ENCODE measurements around the gene IQCE.

IQCE gene

DNA sequence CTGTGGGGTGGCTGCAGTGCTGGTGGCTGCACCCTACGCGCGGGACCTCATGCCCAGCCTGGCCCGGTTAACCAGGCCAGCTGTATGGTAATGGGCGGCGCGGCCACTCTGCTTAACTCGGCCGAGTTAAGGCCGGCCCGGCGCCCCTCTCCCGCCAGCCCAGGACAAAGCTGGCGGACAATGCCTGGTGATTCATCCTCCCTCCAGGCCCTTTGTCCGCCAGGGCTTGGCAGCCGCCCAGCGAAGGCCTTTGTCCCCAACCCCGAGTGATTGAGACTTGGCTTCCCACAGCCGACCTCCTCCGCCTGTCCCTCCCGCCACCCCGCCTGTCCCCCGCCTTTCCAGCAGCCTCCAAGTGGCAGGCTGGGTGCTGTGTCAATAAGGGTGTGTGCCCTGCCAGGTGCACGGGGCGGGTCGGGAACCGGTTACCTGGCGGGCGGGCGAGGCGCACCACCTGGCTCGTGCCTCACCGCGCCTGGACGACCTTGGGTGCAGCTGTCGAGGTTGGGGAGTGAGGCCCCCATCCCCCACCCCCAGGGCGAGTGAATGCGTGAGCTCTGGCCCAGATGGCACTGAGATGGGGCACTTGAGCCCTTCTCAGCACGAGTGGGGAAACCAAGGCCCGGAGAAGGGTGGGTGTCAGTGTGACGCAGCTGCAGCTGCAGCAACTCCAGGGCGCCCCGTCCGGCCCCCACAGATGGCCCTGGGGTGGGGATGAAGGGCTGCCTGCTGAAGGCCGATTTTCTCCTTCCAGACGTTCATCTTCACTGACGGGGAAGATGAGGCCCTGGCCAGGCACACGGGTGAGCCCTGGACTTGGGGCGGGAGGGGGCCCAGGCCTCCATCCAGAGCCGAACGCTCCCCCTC, 34.6 kb upstream of the IQCE start:
- no peak overlapping the region for H3K4me3 ChIP-seq (ENCODE audit: low read length)

DNA sequence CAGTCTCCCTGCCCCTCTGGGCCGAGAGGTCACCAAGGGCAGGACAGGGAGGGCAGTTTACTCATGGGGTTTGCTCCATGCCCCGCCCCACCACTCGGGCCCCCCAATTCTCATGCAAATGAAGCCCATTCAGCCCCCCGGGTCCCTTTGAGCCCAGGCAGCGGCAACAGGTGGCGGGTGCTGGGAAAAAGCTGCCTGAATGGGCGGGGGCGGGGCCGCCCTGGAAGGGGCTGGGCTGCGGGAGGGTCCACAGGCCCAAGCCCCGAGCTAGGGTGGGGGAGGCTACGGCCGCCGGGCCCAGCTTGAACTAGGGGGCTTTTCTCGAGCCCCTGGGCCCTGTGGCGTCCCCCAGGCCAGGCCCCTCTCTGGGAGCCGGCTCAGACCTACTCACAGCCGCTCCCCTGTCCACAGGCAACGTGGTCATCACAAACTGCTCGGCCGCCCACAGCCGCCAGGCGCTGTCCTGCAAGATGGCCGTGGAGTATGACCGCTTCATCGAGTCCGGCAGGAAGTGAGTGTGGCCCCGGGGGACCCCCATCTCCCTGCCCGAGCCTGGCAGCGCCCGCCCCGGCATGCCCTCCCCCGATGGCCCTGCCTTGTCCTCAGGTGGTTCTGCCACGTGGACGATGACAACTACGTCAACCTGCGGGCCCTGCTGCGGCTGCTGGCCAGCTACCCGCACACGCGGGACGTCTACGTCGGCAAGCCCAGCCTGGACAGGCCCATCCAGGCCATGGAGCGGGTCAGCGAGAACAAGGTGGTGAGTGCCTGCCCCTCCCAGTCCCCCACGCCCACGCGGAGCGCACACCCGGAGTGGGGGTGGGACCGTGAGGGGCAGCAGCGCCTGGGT, 33.7 kb upstream of the IQCE start:
- no peaks in the 10 kb centered on the region for H3K36me3 ChIP-seq (ENCODE audit: control insufficient read depth, low read length)
- no peaks in the 10 kb centered on the region for H3K9me2 ChIP-seq (replicated peaks; ENCODE audit: control insufficient read depth, low read length)
- no peak overlapping the region; the same call in 1 of the 2 replicates for H3K4me2 ChIP-seq (ENCODE audit: low read length)
- peaks cover 5% of the 10 kb centered on the region; the same call in 1 of the 2 replicates for H4K20me1 ChIP-seq (ENCODE audit: control insufficient read depth, insufficient read depth, low read depth, low read length)
- no peak overlapping the region for H3K27ac ChIP-seq (ENCODE audit: low read depth, low read length)
- no peak for TF ChIP-seq EZH2phosphoT487 (IDR thresholded peaks at IDR 0.05; ENCODE audit: borderline replicate concordance, low read length)
- TF ChIP-seq, protein P1, sequence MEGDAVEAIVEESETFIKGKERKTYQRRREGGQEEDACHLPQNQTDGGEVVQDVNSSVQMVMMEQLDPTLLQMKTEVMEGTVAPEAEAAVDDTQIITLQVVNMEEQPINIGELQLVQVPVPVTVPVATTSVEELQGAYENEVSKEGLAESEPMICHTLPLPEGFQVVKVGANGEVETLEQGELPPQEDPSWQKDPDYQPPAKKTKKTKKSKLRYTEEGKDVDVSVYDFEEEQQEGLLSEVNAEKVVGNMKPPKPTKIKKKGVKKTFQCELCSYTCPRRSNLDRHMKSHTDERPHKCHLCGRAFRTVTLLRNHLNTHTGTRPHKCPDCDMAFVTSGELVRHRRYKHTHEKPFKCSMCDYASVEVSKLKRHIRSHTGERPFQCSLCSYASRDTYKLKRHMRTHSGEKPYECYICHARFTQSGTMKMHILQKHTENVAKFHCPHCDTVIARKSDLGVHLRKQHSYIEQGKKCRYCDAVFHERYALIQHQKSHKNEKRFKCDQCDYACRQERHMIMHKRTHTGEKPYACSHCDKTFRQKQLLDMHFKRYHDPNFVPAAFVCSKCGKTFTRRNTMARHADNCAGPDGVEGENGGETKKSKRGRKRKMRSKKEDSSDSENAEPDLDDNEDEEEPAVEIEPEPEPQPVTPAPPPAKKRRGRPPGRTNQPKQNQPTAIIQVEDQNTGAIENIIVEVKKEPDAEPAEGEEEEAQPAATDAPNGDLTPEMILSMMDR (IDR thresholded peaks at IDR 0.05; ENCODE audit: low read depth, low read length, poor library complexity, severe bottlenecking): no peak
- H3K4me3 ChIP-seq (ENCODE audit: low read length): no peak overlapping the region
- H3K4me1 ChIP-seq (ENCODE audit: control insufficient read depth, low read length): peaks cover 46% of the 10 kb centered on the region
- H3K9me3 ChIP-seq (ENCODE audit: control insufficient read depth, insufficient read depth, low read length): no peaks in the 10 kb centered on the region
- H3K79me2 ChIP-seq (ENCODE audit: control insufficient read depth, low read length): no peaks in the 10 kb centered on the region
- H3K27me3 ChIP-seq (ENCODE audit: control insufficient read depth, low read length): peaks cover 54% of the 10 kb centered on the region
- peaks cover 9% of the 10 kb centered on the region for H3F3A ChIP-seq (ENCODE audit: control insufficient read depth, insufficient read depth)

More for the DNA sequence above, 34.6 kb upstream of the IQCE start:
- no peaks in the 10 kb centered on the region for H3K79me2 ChIP-seq (ENCODE audit: control insufficient read depth, low read length)
- H3K4me1 ChIP-seq (ENCODE audit: control insufficient read depth, low read length): peaks cover 39% of the 10 kb centered on the region
- TF ChIP-seq EZH2phosphoT487 (IDR thresholded peaks at IDR 0.05; ENCODE audit: borderline replicate concordance, low read length): no peak
- TF ChIP-seq, protein P1 (IDR thresholded peaks at IDR 0.05; ENCODE audit: low read depth, low read length, poor library complexity, severe bottlenecking): no peak
- H3K4me2 ChIP-seq (ENCODE audit: low read length): no peak overlapping the region; the same call in 1 of the 2 replicates
- H3K36me3 ChIP-seq (ENCODE audit: control insufficient read depth, low read length): no peaks in the 10 kb centered on the region
- H3K27ac ChIP-seq (ENCODE audit: low read depth, low read length): no peak overlapping the region
- peaks cover 5% of the 10 kb centered on the region; the same call in 1 of the 2 replicates for H4K20me1 ChIP-seq (ENCODE audit: control insufficient read depth, insufficient read depth, low read depth, low read length)
- H3K9me3 ChIP-seq (ENCODE audit: control insufficient read depth, insufficient read depth, low read length): no peaks in the 10 kb centered on the region
- H3K9me2 ChIP-seq (replicated peaks; ENCODE audit: control insufficient read depth, low read length): no peaks in the 10 kb centered on the region
- peaks cover 55% of the 10 kb centered on the region for H3K27me3 ChIP-seq (ENCODE audit: control insufficient read depth, low read length)
- peaks cover 9% of the 10 kb centered on the region for H3F3A ChIP-seq (ENCODE audit: control insufficient read depth, insufficient read depth)

DNA sequence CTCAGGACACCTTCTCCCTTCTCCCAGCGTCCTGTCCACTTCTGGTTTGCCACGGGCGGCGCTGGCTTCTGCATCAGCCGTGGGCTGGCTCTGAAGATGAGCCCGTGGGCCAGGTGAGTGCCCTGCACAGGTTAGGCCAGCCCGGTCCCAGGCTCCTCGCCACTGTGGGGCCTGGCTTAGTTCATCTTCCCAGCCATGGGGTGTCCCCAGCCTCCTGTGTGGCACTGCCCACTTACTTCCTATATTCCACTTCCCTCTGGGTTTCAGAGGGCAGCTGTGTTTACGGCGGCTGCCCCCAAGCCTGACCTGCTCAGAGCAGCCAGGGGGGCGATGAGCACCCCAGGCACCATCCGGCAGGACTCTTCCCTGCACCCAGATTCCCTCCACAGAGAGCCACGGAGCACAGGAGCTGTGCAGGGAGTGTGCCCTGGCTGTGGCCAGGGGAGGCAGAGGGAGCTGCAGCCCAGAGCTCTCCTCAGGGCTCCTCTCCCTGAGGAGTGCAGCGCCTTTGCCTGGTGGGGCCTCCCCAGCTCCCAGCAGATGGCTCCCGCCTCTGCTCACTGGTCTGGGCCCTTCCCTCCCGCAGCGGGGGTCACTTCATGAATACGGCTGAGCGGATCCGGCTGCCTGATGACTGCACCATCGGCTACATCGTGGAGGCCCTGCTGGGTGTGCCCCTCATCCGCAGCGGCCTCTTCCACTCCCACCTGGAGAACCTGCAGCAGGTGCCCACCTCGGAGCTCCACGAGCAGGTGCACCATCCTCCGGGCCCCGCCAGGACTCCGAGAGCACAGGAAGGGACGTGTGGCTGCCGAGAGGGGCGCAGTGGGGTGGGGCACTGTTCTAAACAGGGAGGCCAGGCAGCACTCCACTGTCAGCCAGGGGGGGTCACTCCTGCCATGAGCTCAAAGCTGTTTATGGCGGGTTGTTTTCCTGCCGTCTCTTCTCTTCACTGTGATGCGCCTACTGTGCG, 32.8 kb upstream of the IQCE start:
- H3K27me3 ChIP-seq (ENCODE audit: control insufficient read depth, low read length): peaks cover 45% of the 10 kb centered on the region
- peaks cover 47% of the 10 kb centered on the region for H3K4me1 ChIP-seq (ENCODE audit: control insufficient read depth, low read length)
- H3F3A ChIP-seq (ENCODE audit: control insufficient read depth, insufficient read depth): peaks cover 9% of the 10 kb centered on the region
- H3K27ac ChIP-seq (ENCODE audit: low read depth, low read length): no peak overlapping the region
- TF ChIP-seq EZH2phosphoT487 (IDR thresholded peaks at IDR 0.05; ENCODE audit: borderline replicate concordance, low read length): no peak
- TF ChIP-seq, protein P1 (IDR thresholded peaks at IDR 0.05; ENCODE audit: low read depth, low read length, poor library complexity, severe bottlenecking): no peak
- H3K36me3 ChIP-seq (ENCODE audit: control insufficient read depth, low read length): no peaks in the 10 kb centered on the region
- no peaks in the 10 kb centered on the region for H3K9me2 ChIP-seq (replicated peaks; ENCODE audit: control insufficient read depth, low read length)
- no peak overlapping the region for H3K4me3 ChIP-seq (ENCODE audit: low read length)
- no peak overlapping the region for H3K4me2 ChIP-seq (ENCODE audit: low read length)
- H4K20me1 ChIP-seq (ENCODE audit: control insufficient read depth, insufficient read depth, low read depth, low read length): peaks cover 5% of the 10 kb centered on the region; the same call in 1 of the 2 replicates
- no peaks in the 10 kb centered on the region for H3K9me3 ChIP-seq (ENCODE audit: control insufficient read depth, insufficient read depth, low read length)
- H3K79me2 ChIP-seq (ENCODE audit: control insufficient read depth, low read length): no peaks in the 10 kb centered on the region

Data from DOHH2 (cell line).